ENCODE data around the gene CREM. TPM values are rescaled to one million over a fixed set of nuclear protein-coding genes. Genes with fewer than 3 reads are reported as not detected.

Gene CREM
- total and polyA plus RNA-seq, 2 of the 8 experiments (the other 6 are each of a cell fraction or from before 2014, with no cell fraction given), result 18.7 to 21.9 TPM

DNA sequence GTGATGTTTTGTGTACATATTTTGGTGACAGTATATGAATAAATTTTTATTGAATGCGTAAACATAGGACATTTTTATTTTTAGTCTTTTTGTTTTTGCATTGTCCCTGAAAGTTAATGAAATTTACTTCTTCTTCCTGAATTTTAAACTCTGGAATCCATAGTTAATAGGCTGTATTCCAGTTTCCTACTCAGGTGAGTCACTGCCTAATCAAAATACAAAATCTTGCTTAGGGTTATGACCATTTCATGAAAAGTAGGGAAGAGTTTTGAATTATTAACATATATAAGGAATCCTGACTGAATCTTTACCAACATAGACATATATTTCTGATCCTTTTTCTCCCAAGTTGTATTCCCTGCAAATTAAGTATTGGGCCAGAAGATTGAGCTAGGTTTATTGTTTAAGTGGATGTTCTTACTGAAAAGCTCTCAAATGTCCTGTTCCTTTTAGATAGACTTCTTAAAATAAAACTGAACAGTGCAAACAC lies 2.6 kb downstream of the CREM start:
- H3K4me2 ChIP-seq (ENCODE audit: insufficient read depth in 1 of 2, low read depth in 2 of 2, low read length in 2 of 2), result no peak overlapping the region
- no peak overlapping the region for H4K8ac ChIP-seq (ENCODE audit: extremely low read depth, insufficient read depth, low read length)
- H3K4me1 ChIP-seq (replicated peaks in 1 of 4; ENCODE audit: control insufficient read depth in 3 of 4, insufficient read depth in 4 of 4, low read length in 3 of 4), result peaks cover 0 to 3% (median 1%) of the 10 kb centered on the region in 4 experiments; a peak in 3 of 7 replicates
- no peak overlapping the region for H4K91ac ChIP-seq (replicated peaks; ENCODE audit: insufficient read length, low read length)
- H3K79me2 ChIP-seq (ENCODE audit: control insufficient read depth in 1 of 2, insufficient read depth in 2 of 2, low read length in 2 of 2), result peaks cover 0 to 28% of the 10 kb centered on the region in 2 experiments; a peak in 2 of 4 replicates
- no peaks in the 10 kb centered on the region for H3K79me1 ChIP-seq (ENCODE audit: low read depth, low read length)
- ChIA-PET CTCF (ENCODE audit: partially characterized antibody) (interaction anchor here (0.7 to 1.8 kb wide), 4 partner anchors 46 to 95 kb away, joined by 3 to 12 read pairs (median 4); no protein-coding TSS in a partner anchor), POLR2A (ENCODE audit: partially characterized antibody) (no interaction called here)
- H3K4ac ChIP-seq (replicated peaks; ENCODE audit: insufficient read length, low read depth, low read length), result no peak overlapping the region
- no peak overlapping the region for H3K9ac ChIP-seq (replicated peaks in 1 of 4; ENCODE audit: extremely low read depth in 1 of 4, low read depth in 3 of 4, low read length in 3 of 4)
- H2BK120ac ChIP-seq (replicated peaks; ENCODE audit: low read depth, low read length), result no peak overlapping the region
- H2BK15ac ChIP-seq (ENCODE audit: low read length), result no peak overlapping the region
- H4K20me1 ChIP-seq (replicated peaks in 1 of 2; ENCODE audit: control insufficient read depth in 1 of 2, insufficient read depth in 2 of 2, low read length in 2 of 2), result no peaks in the 10 kb centered on the region
- H2BK5ac ChIP-seq (ENCODE audit: low read depth, low read length), result no peak overlapping the region
- peaks cover 3% of the 10 kb centered on the region; the same call in 1 of the 2 replicates for H3K23me2 ChIP-seq (ENCODE audit: low read depth, low read length)
- WGBS, 2 experiments (ENCODE audit: extremely low coverage in 1 of 2, insufficient coverage in 1 of 2, insufficient read length in 1 of 2, insufficient replicate concordance in 2 of 2, low coverage in 1 of 2, low lambda C conversion rate in 2 of 2, missing lambda C conversion rate in 1 of 2), result 100% methylated on average over 1 of the region's 1 CpG; no CpG with 5 or more reads in 1 of the 2 experiments
- no peak overlapping the region for H3K27ac ChIP-seq (ENCODE audit: low read depth, low read length)
- no peaks in the 10 kb centered on the region; a peak in 1 of 4 replicates for H3K9me3 ChIP-seq (ENCODE audit: insufficient read depth in 2 of 2, low read depth in 1 of 2, low read length in 1 of 2)
- DNase-seq (ENCODE audit: low read depth in 1 of 2, low spot score in 2 of 2) (no peak), FAIRE-seq (no peak)
- H3K56ac ChIP-seq (replicated peaks; ENCODE audit: insufficient read length, low read depth, low read length), result no peak overlapping the region
- no peak overlapping the region for H3K4me3 ChIP-seq (ENCODE audit: extremely low read depth in 1 of 4, insufficient read depth in 2 of 4, low read depth in 3 of 4, low read length in 4 of 4)
- no peak overlapping the region for H3K23ac ChIP-seq (ENCODE audit: insufficient read length)
- no peak for TF ChIP-seq MAFK (IDR thresholded peaks at IDR 0.05; ENCODE audit: low read depth, low read length)
- no peak for TF ChIP-seq TBP (IDR thresholded peaks at IDR 0.05; ENCODE audit: low read depth, low read length)
- no peak for TF ChIP-seq CBX5 (IDR thresholded peaks at IDR 0.05; ENCODE audit: low read depth, low read length)
- TF ChIP-seq CHD2 (IDR thresholded peaks at IDR 0.05; ENCODE audit: low read length), result no peak
- no peak for TF ChIP-seq POLR2AphosphoS5 (IDR thresholded peaks at IDR 0.05; ENCODE audit: low read depth, low read length)
- no peak for TF ChIP-seq SIN3A (conservative IDR thresholded peaks at IDR 0.05 in 1 of 2, IDR thresholded peaks at IDR 0.05 in 1 of 2; ENCODE audit: low read depth in 1 of 2, low read length in 2 of 2)
- no peak for TF ChIP-seq HDAC2 (IDR thresholded peaks at IDR 0.05; ENCODE audit: borderline replicate concordance in 1 of 2, low read depth in 2 of 2, low read length in 2 of 2)
- TF ChIP-seq RXRA (IDR thresholded peaks at IDR 0.05; ENCODE audit: insufficient read depth, low read depth, low read length), result no peak
- TF ChIP-seq BACH1 (IDR thresholded peaks at IDR 0.05; ENCODE audit: low read length), result no peak
- no peak for TF ChIP-seq ASH2L (IDR thresholded peaks at IDR 0.05; ENCODE audit: low read length)
- no peak for TF ChIP-seq CEBPB (IDR thresholded peaks at IDR 0.05; ENCODE audit: low read depth, low read length)
- no peak for TF ChIP-seq SIRT6 (IDR thresholded peaks at IDR 0.05; ENCODE audit: low read length)
- H3K18ac ChIP-seq (ENCODE audit: extremely low read depth, low read length), result no peak overlapping the region
- no peaks in the 10 kb centered on the region for H3K36me3 ChIP-seq (ENCODE audit: control insufficient read depth in 2 of 4, insufficient read depth in 4 of 4, low read length in 3 of 4)
- no peak overlapping the region for H2AFZ ChIP-seq (ENCODE audit: low read length)
- no peak overlapping the region for H2BK20ac ChIP-seq (ENCODE audit: low read length)
- H2AK5ac ChIP-seq (ENCODE audit: low read depth, low read length), result no peak overlapping the region
- H4K5ac ChIP-seq (ENCODE audit: insufficient read length, low read depth, low read length), result no peak overlapping the region
- no peak overlapping the region for H2BK12ac ChIP-seq (ENCODE audit: low read depth, low read length)
- no peaks in the 10 kb centered on the region; a peak in 1 of 7 replicates for H3K27me3 ChIP-seq (replicated peaks in 1 of 4; ENCODE audit: control insufficient read depth in 3 of 4, extremely low read depth in 1 of 4, insufficient read depth in 3 of 4, low read length in 3 of 4)
- no peak overlapping the region for H3K14ac ChIP-seq (ENCODE audit: insufficient read length)
